GM19023 (cell line): Measurements from ENCODE around the gene SDHAF3.
"Not testable (repeated sequence)": the region's sequence is repeated elsewhere in the genome, so short reads cannot be mapped to it uniquely, and the experiment has no call there.

Experiments used
- ATAC-seq: cut with Tn5 transposase; IDR thresholded peaks from one replicate; pipeline ENCODE4 v1.9.1; 2021; ENCODE audit warnings: mild to moderate bottlenecking, moderate library complexity; ENCODE audit not compliant: unreplicated experiment

The SDHAF3 gene

GRCh38 chr7:97117372-97118188 is at the start of gene SDHAF3:
Gene SDHAF3, plus strand, starts transcription at chr7:97117698. Its CDS starts 26 bp downstream, at chr7:97117724.
- peak; percentile 95 for ATAC-seq

- not testable (repeated sequence) for ATAC-seq
Observed at GRCh38 chr7:97072025-97072424, 45.5 kb upstream of the SDHAF3 start.

GRCh38 chr7:97075928-97076327 is 41.6 kb upstream of the SDHAF3 start:
- no peak for ATAC-seq

- peak; percentile 68 for ATAC-seq
Observed at GRCh38 chr7:97078023-97078969, 39.2 kb upstream of the SDHAF3 start.

- ATAC-seq, result no peak
Observed at GRCh38 chr7:97079300-97079699, 38.2 kb upstream of the SDHAF3 start.

- no peak for ATAC-seq
Observed at GRCh38 chr7:97081521-97082300, 35.8 kb upstream of the SDHAF3 start.

- ATAC-seq, result no peak
Observed at GRCh38 chr7:97088364-97088763, 29.1 kb upstream of the SDHAF3 start.

- ATAC-seq, result no peak
Observed at GRCh38 chr7:97089771-97090170, 27.7 kb upstream of the SDHAF3 start.

- ATAC-seq, result no peak
Observed at GRCh38 chr7:97090761-97091353, 26.6 kb upstream of the SDHAF3 start.

GRCh38 chr7:97094284-97094930 is 23.1 kb upstream of the SDHAF3 start:
- ATAC-seq, result no peak

GRCh38 chr7:97096037-97096436 is 21.5 kb upstream of the SDHAF3 start:
- no peak for ATAC-seq

- no peak for ATAC-seq
Observed at GRCh38 chr7:97096661-97097060, 20.8 kb upstream of the SDHAF3 start.

GRCh38 chr7:97104719-97105238 is 12.7 kb upstream of the SDHAF3 start:
- peak; percentile 99 for ATAC-seq

GRCh38 chr7:97107192-97107800 is 10.2 kb upstream of the SDHAF3 start:
- ATAC-seq, result no peak

- ATAC-seq, result no peak
Observed at GRCh38 chr7:97116308-97116707, 1.2 kb upstream of the SDHAF3 start.

- ATAC-seq, result no peak
Observed at GRCh38 chr7:97117035-97117371, 495 bp upstream of the SDHAF3 start.

- ATAC-seq, result no peak
Observed at GRCh38 chr7:97118306-97118917, 914 bp downstream of the SDHAF3 start.

- ATAC-seq, result no peak
Observed at GRCh38 chr7:97119747-97120146, 2.2 kb downstream of the SDHAF3 start.
